NCI-H226 (cell line): ENCODE data around the gene MR1.

Experiments
- DNase-seq: peaks from one replicate; pipeline ENCODE4 v3.0.0-alpha.2; 2015

Gene MR1

DNA sequence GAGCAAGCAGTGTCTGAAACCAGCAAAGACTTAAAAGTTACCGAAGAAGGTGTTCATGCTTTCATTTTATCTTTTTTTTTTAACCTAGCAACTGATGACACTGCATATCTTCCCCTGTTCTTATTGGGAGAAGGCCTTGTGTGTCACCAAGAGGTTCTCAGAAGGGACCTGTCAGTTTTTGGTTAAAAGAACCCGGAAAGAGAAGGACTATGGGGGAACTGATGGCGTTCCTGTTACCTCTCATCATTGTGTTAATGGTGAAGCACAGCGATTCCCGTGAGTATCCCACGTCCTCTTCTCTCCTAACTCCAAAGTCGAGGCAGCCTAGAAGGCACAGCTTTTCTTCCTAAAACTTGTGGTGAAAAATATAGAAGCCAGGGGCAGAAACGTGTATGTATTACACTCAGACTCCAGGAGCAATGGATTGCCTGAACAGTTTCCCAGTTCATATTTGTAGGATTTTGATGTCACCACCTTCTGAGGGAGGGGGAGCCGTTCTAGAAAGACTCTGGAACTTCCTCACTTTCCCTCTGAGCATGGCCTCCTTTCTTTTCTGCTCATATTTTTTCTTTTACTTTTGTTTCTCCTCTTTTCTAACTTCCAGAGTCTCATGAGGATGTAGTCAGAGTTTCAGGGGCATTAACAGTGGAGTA is at the start of gene MR1:
MR1 (plus strand) TSS at position 185 of the 653 bp plus-strand sequence; CDS start at position 210, 25 bp downstream.
- DNase-seq = peak; percentile 45

DNA sequence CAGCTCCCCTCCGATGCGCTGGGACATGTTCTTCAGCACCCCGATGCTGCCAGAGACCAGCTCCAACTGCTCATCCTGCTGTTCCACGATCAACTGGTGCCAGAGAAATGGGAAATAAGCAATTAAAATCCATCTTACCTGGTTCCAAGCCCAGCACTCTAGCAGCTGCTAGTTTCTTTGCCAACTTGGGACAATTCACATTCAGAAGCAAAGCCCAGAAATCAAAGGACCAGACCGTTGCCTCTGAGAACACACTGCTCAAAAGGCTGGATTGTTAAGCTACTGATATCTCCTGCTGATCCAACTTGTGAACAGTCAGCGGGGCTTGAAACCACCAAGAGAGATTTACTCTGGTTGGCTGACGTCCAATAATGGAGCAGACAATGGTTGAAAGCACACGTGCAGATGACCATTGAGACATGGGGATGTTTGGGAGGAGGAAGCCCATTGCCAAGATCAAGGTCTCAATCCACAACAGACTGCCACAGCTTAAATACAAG is 45.5 kb upstream of the MR1 start:
- DNase-seq = no peak

DNA sequence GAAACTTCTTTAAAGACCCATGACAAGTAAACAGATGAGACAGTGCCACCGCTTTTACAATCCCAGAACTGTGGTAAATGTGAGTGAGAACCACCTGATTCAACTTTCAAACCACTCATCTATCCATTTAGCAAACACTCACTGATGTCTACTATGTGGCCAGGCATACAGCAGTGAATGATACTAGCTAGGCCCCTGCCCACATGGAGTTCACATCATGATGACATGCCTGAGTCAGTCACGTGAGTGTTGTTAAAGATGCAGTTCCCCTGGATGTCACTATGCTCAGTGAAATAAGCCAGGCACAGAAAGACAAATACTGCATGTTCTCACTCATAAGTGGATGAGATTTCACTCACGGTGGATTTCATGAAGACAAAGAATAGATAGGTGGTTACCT is 39.5 kb upstream of the MR1 start:
- DNase-seq = no peak

DNA sequence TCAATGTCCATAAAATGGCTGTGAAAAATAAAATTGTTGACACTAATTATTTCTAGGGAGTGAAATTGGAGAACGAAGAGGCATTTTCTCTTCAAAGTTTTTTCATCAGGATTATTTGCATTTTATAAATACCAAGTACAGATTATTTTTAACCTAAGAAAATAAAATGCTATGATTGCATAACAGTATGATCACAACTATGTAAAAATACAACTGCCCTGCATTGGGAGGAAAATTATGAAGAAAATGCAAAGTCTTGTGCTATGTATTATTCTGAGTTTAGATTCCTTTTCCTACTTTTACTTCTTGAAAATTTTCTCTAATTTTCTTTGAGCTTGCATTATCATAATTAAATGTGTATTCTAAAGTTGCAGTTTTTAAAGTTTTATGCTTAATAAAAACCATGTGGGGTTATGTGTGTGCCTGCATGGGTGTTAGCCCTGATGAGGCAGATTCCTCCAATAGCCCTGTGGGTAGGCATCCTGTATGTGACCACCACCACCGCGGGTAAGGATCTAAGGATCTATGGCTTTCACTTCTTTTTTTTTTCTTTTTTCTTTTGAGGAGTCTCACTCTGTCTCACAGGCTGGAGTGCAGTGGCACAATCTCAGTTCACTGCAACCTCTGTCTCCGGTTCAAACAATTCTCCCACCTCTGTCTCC is 35.8 kb upstream of the MR1 start:
- no peak for DNase-seq

DNA sequence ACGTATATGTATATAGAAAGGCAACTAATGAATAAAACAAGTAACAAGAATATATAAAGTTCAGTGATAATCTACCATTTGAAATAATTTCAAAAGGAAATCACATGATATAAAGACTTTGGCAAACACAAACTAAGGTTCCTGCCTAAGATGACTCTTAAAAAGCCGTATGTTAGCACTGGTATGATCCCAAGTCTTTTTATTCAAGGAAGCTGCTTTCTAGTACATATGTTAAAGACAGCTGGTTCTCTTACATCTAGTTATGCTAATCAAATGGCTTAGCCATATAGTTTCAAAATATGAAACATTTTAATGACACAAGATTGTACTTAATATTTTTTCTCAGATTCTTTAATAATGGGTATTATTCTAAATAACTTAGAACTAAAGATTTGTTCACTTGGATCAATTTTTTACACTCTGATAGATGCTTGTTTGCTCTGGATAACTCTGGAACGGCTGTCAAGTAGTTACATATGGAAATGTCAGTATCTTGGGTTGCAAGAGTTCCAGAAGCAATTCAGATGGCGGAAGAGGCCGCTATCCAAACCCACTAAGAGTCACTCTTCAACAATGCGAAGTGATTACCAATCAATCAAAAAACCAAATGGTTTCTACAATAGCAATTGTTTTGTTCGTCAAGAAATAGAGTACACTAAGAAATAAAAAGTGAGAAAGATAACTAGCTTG is 32.5 kb upstream of the MR1 start:
- no peak for DNase-seq

DNA sequence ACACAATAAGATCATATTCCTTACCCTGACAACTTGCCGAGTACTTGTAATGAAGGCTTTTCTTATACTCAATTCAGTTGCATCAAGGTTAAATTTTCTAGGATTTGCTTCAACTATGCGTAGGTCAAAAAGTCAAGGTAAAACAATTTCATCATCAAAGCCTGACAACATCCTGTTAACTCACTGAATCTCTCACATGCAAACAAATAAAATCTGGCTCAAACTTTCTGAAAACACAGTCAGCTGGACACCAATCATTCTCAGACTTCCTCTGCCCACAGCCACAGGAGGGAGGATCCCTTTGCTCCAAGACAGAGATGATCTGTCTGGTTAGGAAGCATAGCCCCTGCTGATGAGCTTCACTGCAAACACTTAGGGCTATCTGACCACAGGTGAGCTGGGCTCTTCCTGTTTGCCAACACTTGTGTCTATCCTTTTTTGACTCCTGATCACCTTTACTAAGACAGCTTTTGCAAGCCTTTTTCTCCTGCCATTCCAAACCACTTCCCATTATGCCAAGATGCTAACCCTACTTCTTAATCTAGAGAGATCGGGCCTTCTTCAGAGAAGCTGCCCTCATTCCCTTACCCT is 31.1 kb upstream of the MR1 start:
- DNase-seq = peak; percentile 9

DNA sequence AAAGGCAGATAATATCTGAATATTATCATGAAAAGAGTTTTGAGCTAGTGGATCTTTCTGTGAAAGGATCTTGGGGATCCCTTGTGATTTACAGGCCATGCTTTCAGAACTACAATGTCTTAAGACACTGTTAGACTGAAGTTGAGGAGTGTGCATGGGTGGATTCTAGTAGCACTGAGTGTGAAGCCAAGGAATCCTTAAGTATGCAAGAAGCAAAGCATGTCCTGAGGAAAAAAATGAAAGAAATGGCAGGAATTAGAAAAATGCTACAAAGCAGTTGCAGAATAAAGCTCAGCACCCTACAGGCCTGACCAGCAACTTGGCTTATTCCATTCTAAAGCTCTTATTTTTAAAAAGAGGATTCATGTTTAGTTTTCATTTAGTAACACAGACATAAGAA is 23.0 kb upstream of the MR1 start:
- DNase-seq = peak; percentile 33

DNA sequence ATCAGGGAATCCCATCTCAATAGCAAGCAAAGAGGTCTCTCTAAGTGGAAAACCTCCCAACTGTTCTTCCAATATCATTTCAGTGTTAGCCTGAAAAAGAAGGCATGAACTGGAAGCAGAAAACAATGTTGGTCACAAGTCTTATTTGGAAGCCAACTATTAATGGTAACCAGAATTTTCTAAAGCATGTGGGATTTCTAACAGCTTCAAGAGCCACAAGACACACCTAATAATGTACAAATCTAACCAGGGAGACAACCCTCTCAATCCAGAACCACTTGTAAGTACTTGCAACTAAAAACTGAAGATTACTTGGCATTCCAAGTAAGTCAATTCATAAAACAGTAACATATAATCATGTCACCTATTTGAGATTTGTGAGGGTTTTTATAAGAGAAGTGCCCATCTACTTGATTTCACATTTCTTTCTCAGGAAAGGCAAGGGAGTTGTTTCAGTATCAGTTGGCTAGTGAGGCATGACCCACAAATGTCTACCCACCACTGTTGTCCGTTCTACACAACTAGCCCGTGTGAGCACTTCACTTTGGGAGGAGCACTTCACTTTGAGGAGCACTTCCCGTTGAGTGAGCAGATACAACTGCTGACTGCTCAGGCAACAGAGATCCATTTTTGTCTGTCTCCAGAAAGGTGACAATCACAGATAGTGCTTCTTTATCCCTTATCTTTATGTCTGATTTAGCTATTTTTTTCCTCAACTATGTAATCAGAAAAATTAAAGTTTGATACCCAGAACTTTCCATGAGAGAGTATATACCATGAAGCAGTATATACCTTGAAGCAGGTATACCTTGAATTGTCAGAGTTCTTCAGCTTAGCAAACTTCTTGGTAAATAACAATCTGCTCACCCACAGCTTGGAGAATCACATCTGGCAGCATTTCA is 22.2 kb upstream of the MR1 start:
- no peak for DNase-seq

DNA sequence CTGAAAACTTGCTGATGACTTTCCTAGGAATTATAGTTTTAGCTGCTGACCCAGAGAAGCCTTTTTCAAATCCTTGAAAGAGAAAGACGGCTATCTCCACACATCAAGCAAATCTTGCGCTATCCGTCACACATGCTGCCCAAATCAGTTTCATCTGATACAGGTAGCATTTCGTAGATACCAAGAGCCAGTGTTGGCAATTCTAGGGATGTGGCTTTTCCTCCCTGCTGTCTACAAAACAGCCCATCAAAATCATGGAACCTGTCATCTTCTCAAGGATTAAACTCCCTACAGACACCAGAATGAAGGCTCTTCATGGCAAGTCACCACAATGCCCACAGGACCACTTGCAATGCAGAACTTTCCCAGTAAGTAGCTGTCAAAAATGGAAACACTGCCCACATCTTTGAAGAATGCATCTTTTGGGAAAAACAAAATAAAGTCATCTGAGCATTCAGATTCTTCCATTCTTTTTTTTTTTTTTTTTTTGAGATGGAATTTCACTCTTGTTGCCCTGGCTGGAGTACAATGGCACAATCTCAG is 21.5 kb upstream of the MR1 start:
- DNase-seq = no peak

DNA sequence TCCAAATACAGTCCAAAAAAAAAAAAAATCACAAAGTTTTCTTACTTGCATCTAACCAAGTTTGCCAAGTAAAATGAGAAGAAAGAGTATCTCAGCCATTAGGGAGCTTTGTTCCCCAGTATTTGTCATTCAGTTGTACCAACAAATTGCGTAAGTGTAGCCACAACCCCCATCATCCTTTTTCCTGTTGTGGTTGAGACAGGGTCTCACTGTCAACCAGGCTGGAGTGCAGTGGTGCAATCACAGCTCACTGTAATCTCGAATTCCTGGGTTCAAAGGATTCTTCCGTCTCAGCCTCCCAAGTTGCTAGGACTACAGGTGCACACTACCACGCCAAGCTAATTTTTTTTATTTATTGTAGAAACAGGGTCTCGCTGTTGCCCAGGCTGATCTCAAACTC is 20.6 kb upstream of the MR1 start:
- DNase-seq = no peak

DNA sequence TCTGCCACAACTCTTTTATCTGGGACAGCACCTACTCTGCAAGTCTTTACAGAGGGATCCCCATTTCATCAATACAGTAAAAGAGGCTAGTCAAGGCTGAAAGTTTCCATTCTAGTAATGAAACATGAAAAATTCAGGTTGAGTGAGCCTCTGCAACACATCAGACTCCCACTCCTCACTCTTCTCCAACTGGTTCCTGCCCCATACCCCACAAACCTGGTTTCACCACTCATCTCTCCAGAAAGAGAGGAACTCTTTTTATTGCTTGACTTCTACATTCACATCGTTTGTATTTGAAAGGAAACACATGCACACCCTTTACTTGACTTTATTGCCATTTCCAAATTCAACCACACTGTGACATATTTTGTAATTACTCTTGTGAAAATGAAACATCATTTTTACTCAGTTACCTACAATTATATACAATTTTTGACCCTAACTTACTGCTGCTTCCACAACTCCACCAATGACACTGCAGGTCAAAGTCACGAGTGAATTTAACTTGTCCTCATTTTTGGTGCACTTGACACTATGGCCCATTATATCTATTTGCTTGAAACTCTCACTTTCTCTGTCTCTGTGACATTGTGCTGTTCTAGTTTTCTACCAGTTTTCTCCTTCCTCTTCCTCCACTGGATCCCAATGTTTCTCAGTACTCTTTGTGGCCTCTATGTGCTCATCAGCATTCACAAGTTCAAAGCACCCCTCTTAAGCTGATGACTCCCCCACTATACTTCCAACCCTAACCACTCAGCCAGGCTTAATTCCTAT is 19.1 kb upstream of the MR1 start:
- DNase-seq = no peak

DNA sequence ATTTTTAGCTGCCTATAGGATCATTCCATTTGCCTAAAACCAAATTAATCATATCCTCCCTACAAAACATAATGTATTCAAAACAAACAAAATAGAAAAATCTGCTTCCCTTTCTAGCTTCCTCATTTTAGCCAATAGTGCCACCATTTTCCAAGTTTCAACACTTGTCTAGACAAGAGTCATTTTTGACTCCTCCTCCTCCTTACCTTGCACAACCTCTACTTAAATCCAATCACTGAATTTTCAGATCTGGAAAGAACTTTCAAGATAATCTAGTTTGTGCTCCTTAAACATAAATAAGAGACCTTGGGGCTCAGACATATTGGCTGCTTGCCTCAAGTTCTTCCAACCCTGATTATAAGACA is 18.6 kb upstream of the MR1 start:
- no peak for DNase-seq

DNA sequence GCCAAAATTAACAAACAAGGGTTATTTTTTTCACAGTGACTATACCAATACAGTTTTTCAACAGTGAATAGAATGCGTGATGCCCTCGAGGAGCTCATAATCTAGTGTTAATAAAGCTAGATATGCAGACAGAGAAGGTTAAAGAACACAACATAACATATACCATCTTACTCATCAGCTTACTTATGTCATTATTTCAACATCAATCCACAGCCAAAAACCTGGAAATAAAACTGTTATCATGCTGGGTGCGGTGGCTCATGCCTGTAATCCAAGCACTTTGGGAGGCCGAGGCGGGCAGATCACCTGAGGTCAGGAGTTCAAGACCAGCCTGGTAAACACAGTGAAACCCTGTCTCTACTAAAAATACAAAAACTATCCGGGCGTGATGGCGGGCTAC is 17.2 kb upstream of the MR1 start:
- DNase-seq = no peak

DNA sequence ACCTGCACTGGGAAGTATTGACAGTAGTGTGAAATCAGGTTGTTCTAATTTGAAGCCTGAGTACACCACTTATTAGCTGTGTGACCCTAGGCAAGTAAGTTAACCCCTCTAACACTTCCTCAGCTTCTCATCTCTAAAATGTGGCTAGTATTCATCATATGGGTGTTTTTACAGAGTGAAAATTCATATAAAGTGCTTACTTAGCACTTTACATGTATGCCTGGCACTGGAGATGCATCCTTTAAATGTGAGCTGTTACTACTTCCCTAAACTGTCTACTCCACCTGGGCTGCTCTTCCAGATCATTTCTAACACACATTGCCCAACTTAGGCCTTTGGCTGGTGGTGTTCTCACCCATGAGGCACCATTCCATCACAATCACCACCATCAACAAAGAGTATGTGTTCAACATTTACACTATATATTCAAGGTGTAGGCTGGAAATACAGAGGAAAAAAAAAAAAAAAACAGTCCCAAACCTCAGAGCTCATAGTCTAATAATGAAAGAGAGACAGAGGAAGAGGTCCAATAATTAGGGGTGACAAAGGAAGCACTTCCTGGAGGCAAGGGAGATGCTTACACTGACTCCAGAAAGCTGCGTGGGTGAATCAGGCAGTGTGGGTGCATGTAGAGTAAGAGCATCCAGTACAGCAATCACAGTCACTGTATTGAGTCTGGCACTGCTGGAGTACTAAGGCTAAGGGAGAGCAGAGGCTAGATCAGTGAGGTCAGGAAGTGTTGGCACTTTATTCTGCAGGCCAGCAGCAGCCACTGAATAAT is 14.7 kb upstream of the MR1 start:
- no peak for DNase-seq

DNA sequence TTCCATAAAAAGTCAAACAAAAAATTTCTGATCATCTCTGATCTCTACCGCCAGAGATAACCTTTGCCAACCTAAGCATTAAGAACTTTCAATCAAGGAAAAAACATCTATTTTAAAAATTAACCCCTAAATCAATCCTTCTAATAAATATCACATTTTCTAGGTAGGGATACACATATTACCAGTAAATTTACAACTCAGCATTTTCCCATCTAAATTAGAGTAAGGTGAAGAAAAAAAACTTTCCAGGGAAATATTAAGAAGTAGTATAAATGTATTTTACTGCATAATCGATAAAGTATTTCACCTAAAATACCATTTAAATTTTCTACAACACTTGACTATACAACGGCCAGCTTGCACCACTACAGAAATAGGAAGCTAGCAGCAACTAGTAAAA is 12.6 kb upstream of the MR1 start:
- no peak for DNase-seq

DNA sequence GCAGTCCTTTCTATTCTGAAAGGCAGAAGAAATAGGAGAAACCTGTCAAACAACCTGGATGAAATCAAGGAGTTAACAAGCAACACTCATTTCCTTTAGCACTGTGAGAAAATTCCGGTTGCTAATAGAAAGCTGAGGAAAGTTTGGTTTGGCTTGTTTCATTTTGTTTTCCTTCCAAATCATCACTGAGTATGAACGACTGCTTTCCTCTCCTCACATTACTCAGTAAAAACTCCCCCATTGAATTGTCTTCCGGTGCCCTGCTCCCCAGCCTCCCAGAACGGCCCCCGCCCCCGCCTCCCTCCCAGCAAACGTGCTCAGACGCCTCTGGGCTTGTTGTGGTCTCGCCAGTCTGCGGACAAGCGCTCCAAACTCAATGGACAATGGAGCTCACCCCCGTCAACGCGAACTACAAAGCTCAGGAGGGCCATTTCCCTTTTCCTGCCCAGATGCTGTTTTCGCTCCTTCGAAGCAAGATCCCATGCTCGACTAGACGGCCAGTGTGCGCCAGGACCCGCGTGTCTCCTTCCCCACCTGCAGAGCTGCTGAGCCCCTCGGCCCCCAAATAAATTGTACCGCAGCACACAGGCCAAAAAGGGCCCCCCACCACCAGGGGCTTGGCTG is 11.9 kb upstream of the MR1 start:
- peak; percentile 82 for DNase-seq

DNA sequence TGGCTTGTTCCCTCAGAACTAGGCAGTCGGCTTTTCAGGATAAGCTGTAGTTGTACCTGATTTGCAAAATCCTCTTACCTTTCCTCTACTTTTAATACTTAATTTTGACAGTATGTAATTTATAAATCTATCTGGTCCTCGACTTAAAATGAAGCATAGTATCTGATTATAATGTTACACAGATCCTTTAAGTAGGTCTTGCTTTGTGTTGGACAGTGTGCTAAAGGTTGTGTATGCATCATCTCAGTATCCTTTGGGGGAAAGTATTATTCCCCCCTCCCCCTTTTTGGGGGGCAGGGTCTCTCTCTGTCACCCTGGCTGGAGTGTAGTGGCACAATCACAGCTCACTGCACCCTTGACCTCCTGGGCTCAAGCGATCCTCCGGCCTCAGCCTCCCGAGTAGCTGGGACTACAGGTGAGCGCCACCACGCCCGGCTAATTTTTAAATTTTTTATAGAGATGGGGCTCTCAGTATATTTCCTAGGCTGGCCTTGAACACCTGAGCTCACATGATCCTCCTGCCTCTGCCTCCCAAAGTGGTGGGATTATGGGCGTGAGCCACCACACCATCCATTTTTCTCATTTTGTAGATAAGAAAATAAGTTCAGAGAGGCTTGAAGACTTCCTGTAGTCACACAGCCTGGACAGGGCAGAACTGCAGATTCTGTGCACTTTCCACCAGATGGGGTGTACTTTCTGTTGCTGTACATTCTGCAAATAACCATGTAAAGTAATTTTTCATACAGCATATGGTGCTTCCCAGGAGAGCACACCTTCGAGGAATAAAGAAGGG is 10.3 kb upstream of the MR1 start:
- no peak for DNase-seq

DNA sequence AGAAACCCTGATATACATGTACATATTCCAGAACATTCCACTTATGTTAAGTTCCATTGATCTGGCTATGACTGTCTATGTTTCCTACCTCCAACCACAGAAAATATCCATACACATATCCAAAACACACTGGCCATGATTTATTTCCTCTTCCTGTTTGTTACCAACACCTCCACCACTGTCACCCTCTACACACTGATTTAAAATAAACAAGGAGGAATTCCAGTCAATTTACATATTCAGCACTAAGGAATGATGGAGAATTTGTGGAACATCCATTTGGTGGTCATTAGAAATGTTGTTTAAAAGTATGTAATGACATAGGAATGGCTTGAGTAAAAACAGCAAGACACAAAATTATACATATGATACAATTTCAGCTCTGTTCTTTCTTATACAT is 5.6 kb upstream of the MR1 start:
- no peak for DNase-seq

DNA sequence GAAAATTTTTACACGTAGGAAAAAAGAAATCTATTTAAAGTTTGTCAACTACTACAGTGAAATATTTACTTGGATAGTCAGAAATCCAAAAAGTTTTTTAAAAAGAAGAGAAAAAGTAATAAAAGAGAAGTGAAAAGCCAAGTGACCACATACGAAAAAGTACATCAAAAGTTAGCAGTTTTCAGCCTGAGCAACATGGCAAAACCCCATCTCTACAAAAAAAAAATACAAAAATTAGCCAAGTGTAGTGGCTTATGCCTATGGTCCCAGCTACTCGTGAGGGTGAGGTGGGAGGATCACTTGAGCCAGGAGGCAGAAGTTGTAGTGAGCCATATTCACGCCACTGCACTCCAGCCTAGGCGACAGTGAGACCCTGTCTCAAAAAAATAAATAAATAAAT is 5.2 kb upstream of the MR1 start:
- no peak for DNase-seq

DNA sequence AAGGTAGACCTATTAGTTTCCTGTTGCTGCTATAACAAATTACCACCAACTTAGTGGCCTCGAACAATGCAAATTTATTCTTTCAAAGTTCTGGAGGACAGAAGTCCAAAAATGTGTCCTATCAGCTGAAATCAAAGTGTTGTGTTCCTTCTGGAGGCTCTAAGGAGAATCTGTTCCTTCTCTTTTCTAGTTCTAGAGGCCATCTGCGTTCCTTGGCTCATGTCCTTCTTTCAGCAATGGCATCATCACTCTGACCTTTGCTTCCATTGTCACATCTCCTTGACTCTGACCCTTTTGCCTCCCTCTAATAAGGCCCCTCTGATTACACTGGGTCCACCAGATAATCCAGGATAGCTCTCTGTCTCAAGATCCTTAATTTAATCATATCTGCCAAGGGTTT is 1.2 kb upstream of the MR1 start:
- no peak for DNase-seq
